ENCODE results near the gene MEA1.

Gene MEA1

DNA sequence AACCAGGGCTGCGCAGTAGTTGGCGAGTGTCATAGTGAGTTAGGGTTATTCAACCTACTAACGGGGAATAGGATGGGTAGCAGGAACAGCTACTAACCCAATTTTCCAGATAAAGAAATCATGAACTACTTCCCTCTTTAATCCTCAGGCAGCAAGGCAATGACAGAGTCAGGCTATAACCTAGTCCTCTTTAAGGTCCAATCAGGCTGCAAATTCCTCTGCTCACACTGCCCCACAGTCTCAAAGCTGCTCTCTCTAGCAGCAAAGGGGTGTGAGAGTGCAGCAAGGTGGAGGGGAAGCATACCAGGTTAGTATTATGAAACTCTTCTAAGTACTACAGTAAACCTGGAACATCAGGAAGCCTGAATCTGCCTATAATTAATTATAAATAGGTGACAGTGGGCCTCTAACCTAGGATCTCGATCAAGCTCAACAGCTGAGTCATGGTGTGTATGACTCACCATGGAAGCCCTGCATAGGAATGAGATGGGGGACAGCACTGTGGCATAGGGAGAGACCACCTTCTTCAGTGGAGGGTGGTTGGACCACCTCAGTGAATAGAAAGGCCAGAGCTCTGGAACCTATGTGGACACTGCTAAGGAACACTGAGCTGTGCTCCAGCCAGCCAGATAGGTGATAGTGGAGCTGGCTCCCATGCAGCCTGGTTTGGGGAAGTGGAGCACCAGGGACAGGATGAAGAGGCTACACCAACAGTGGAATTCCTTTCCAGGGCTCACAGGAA lies 42.7 kb downstream of the MEA1 start:
- no peak for DNase-seq (ENCODE audit: low spot score)

DNA sequence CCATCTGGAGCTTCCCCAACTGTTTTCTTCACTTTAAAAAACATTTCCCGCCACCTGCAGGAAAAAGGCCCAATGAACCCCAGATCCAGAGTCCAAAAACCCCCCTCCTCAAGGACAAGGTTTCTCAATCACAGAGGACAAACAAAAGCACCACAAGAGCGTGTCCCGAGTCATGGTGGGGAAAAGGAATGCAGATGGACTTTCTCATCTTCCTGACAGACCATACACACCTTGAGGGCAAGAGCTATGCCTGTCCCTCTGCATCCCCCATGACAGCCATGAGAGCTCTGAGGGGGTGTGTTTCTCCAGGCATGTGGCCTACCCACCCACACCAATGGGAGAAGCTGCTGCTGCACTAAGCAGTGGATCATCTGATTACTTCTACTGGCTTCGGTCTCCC lies 43.8 kb downstream of the MEA1 start:
- no peak for DNase-seq (ENCODE audit: low spot score)

DNA sequence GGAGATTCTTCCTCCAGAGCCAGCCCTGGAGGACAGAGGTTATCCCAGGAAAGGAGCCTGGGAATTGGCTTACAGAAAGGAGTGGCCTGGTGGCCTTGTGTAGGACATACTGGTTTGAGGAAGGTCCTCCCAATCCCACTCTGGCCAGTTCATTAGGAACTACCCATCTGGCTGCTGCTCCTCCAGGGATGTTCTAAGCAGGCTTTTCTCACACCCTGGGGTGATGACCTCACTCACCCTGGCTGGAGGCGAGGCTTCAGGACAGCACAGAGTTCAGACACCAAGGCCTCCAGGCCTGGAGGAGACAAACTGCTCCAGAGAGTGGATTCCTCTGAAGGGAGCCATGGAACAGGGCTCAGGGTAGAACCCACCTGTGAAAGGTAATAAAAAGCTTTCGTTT lies 44.3 kb downstream of the MEA1 start:
- no peak for DNase-seq (ENCODE audit: low spot score)

DNA sequence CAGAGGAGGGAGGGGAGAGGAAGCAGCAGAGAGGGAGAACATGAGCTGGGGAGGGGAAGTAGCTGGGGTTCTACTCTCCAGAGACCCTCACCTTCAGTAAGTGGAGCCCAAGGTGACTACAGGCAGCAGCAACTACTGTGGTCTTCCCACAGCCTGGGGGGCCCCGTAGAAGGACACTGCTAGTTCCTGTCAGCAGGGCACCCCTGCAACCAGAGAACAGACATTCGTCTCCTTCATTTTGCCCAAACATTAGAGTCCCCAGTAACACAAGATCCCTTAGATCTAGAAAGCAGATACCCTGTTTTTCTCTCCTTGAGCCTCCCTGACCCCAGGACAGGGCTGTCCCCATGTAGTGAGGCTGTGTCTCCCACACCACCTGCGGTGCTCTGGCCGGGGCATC lies 45.0 kb downstream of the MEA1 start:
- no peak for DNase-seq (ENCODE audit: low spot score)

DNA sequence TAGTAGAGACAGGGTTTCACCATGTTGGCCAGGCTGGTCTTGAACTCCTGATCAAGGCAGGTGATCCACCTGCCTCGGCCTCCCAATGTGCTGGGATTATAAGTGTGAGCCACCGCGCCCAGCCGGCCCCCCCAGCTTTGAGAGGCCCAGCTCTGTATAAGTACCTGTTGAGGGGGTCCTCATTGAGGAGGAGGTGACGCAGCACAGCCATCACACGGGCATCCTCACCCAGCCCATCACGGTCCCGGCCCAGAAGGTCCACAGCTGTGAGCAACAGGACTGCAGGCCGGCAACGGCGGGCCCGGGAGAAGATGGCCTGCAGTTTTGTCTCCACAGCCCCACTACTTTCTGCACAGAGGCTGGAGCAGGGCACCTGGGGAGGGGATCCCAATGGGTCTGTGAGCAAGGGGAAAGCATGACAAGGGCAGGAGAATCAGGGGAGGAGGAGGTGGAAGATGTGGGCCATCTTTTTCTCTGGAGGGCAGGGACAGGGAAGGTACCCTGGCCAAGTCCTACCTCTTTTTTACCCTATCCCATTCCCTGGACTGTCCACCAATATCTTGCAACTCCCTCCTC lies 45.5 kb downstream of the MEA1 start:
- DNase-seq (ENCODE audit: low spot score) = no peak

GRCh38 chr6:42967228-42967627 lies 46.5 kb downstream of the MEA1 start:
- no peak for DNase-seq (ENCODE audit: low spot score)

DNA sequence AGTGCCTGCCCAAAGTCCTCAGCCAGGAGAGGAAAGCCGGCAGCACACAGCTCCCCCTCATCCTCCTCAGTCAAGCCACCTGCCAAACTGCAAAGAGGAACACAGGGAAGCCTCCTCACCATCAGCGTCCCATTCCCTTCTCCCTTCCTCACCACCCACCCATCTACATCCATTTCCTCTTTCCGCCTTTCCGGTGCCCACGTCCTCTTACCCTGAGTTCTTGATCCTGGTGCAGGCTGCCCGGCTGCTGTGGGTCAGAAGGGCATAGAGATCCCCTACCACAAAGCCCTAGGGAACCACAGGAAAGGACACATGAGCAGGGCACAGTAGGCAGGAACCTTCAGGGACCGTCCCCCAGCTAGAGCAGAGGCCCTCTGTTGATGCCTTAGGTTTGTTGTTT lies 47.2 kb downstream of the MEA1 start:
- no peak for DNase-seq (ENCODE audit: low spot score)

DNA sequence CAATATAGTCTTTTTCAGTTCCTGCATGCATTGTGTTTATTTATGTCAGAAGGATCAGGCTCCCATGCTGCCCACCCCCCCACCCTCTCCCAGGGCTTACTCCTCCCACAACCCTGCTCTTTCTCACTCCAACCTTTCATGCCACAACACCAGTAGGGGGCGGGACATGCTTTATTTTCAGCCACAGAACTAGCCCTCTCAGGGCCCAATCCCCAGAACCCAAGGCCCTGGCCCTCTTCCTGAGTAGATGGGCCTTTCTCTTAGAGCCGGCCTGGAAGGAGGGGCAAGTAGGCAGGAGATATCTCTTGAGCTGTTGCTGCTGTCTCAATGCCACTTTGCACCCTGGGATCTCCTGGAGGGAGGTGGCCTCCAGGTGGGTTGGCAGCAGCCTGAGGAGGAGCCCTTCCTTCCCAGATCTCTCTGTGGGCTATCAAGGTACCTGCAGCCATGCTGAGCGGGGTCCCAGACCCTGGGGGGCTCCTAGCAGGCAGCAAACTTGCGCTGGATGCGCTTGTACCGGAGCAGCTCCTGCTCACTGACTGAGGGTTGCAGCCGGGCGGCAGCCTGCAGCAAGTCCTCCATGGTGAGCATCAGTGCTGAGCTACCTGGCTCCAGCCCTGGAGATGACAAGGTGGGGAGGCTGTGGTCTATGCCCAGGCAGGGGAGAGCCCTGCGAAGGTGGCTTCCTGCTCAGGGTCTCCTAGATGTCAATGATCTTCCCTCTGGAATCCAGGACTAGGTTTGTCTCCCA lies 49.7 kb downstream of the MEA1 start:
- DNase-seq (ENCODE audit: low spot score) = no peak

- no peak for DNase-seq (ENCODE audit: low spot score)
These were observed 50.4 kb downstream of the MEA1 start for GRCh38 chr6:42963179-42963854.

- no peak for DNase-seq (ENCODE audit: low spot score)
These were observed 51.1 kb downstream of the MEA1 start for GRCh38 chr6:42962502-42963178.

GRCh38 chr6:42962096-42962495 lies 51.6 kb downstream of the MEA1 start:
- DNase-seq (ENCODE audit: low spot score) = no peak

Data from putamen (tissue), 1 donor.